T1000 (cell line): ENCODE data around the gene ZNF664.

ENCODE experiments used
- DNase-seq: peaks from one replicate; lab custom pipeline; 2025; ENCODE audit warnings: mixed read lengths; lab: John Stamatoyannopoulos, UW

Gene ZNF664

GRCh38 chr12:124033859-124034258 lies 60.8 kb downstream of the ZNF664 start:
- no peak for DNase-seq

- no peak for DNase-seq
Measured at GRCh38 chr12:124034297-124034696, 61.3 kb downstream of the ZNF664 start.

- DNase-seq, result no peak
Measured at GRCh38 chr12:124035163-124035562, 62.1 kb downstream of the ZNF664 start.

- no peak for DNase-seq
Measured at GRCh38 chr12:124036171-124036598, 63.2 kb downstream of the ZNF664 start.

- no peak for DNase-seq
Measured at GRCh38 chr12:124036657-124037109, 63.7 kb downstream of the ZNF664 start.

DNA sequence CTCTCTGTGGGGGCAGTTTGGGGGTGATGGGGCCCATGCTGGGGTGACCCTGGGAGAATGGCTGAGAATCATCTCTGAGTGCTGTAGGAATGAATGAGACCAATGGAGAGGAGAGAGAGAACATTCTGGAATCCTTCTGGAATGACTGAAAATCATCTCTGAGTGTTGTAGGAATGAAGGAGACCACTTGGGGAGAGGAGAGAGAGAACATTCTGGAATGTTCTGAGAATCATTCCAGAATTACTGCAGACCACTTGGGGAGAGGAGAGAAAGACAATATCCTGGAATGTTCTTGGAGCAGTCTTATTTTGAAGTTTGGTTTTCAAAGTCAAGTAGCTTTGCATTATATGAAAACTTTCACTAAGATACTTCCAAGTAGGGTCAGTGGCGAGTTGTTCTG lies 64.3 kb downstream of the ZNF664 start:
- DNase-seq, result no peak

- no peak for DNase-seq
Measured at GRCh38 chr12:124039276-124039675, 66.3 kb downstream of the ZNF664 start.

DNA sequence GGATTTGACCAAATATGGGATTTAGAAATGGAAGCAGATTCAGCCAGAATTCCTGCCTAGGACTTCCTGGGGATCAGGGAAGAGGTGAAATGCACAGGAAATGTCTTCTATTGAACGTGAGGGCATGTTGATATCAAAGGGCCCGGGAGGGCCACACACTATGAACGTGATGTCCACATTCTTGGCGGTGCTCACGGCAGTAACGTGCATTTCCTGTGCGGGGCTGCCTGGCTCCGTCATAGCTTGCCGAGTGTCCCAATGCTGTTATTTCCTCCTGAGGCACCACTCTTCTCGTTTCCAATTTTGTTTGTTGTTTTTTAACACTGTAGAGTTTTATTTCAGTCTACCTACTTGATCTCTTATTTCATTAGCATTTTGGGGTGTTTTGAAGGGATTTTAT lies 67.3 kb downstream of the ZNF664 start:
- DNase-seq, result no peak

DNA sequence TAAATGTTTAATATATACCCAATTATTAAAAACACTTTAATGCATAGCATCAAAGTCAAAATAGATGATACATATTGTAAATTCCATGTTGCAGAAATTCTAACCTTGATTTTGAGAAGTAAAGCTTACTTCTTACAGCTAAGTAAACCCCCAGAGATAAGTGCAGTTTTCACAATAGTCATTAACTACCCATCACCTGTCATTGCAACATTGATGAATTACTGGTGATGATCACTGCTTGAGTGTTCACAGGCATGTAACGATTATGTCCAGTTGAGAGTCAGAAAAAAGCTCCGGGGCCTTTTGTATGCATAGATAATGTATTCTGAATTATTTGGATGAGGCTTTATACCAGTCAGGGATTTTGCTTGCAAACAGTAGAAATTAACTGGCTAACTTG lies 67.7 kb downstream of the ZNF664 start:
- DNase-seq, result no peak

DNA sequence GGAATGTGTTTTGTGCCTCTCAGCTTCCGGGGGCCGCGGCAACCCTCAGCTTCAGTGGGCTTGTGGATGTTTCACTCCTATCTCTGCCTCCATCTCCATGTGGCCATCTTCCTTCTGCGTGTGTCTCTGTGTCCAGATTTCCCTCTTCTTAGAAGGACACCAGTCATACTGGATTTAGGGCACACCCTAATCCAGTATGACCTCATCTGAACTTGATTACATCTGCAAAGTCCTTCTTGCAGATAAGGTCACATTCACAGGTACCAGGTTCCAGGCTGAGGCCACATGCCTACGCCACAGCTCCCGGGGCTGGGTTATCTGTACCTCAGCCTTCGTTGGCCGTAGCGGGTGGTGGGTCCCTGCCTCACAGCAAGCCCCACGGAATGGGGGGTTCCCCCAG lies 68.9 kb downstream of the ZNF664 start:
- DNase-seq, result no peak

DNA sequence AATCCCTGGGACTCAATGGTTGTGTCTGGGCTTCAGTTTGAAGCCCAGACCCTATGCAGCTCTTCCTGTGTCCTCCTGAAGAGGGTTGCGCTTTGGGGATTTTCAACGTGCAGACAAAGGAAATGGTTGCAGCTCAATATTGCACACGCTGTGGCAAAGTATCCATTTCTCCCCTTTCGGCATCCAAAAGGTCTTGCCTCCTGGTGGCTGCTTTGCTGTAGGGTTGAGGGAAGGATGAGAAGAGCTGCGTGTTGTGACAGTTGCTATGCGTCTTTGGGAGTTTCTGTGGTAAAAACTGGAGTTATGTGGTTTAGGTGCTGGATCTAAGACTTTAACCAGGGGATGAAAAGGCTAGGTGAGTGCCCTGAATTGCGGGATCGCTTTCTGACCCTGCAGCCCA lies 71.0 kb downstream of the ZNF664 start:
- DNase-seq, result no peak

DNA sequence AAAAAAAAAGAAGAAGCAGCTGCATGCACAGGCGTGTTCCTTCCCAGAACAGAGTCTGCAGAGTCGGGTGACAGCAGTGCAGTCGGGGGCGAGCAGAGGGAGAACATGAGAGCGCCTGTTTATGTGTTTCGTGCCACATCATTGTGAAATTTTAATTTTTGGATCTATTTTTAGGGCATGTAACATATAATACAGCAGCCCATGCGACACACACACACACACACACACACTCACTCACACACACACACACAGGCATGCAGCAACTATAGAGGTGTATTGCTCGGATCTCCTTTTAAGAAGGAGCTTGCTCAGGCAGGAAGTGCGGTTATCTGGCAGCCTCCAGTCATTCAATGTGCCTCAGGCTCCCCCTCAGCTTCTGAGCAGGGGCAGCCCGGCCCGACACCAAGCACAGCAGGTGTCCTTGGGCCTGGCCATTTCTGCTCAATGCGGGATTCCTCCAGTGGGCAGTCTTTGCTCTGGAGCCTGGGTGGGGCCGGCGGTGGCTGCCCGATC lies 71.8 kb downstream of the ZNF664 start:
- DNase-seq, result no peak

DNA sequence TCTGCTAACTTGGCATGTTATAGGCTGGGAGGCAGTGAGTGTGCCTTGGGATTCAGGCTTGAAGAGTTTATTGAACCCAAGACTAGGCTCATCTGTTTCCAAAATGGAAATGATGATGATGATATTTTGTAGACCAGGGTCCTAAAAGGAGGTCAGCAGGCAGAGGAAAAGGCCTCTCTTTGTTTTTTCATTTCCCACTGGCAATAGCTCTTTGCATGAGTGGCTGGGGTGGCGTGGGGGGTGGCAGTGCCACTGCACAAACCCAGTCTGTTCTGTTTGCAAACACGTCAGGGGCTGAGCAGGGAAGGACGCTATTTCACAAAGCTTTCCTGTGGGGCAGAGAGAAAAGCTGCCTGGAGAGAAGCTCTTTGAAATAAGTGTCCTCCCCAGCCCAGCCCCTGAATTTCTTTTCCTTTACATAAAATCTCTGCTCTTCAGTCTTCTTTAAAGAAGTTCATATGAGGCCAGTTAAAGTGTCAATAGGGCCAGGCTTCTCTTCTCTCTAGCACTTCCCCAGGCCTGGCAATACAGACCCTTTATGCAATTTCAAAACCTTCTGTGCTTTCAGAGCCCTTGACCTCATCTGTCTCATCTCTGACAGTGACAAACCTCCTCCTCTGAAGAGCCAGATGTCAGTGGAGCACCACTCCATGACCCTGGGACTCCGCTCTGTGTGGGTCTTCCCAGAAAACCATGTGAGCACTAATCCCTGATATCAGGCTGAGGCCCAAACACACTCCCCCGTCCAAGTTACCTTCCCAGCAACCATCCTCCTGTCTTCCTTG lies 72.8 kb downstream of the ZNF664 start:
- DNase-seq, result no peak

- no peak for DNase-seq
Measured at GRCh38 chr12:124046456-124046740, 73.4 kb downstream of the ZNF664 start.

GRCh38 chr12:124047045-124047566 lies 74.1 kb downstream of the ZNF664 start:
- DNase-seq, result no peak

DNA sequence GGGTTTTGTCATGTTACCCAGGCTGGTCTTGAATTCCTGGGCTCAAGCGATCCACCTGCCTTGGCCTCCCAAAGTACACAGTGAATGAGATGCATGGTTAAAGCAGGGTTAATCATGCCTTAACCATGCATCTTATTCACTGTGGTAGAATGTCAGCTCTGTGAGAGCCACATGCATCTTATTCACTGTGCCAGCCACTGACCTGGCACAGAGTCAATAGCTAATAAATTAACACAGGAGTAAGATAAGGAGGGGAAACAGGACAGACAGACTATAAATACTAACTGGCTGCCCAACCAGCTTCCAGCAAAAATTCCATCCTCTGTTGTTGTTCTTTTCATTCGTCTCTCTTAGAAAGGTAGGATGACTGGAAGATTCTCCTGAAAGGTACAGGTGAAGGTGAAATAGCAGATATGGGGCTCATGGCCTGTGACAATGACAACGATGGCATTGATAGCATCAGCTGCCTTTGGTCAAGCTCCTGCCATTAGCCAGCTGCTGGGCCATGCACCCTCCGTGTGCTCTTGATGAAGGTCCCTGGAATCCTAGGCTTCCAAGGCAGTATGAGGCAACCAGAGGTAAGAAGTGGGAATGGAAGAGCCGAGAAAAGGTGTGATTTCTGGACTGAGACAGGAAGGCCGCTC lies 76.6 kb downstream of the ZNF664 start:
- no peak for DNase-seq

DNA sequence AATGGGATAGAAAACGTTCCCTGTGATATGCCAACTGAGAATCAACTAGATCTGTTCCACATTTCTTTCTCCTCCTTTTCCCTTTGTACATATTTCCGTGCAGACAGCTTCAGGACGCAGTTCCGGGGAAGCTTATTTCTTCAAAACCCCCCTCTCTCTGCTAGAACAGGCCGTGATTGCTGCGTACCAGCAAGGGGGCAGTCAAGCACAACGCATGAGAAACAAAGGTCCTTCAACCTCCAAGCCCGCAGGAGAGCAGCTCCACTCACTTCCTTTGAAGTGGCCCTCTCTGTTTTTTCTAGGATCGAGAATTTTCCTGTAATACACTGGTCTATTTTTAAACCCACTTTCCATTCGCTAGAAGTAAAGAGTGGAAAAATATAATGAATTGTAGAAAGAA lies 80.8 kb downstream of the ZNF664 start:
- no peak for DNase-seq

DNA sequence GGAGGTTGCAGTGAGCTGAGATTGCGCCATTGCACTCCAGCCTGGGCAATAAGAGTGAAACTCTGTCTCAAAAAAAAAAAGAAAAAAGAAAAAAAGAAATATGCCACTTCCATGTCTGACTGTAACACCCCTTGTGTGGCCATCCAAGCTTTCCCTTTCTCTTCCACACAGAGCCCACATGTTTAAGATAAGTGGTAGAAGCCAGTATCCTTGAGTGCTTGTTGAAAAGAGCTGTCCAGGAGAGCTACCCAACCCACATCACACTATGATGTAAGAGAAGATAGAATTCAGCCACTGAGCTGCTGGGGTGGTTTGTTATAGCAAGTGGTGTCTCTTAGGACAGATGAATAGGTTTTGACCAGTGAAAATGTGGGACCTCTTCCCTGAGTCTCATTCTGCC lies 82.1 kb downstream of the ZNF664 start:
- DNase-seq, result no peak

- DNase-seq, result no peak
Measured at GRCh38 chr12:124057691-124058090, 84.7 kb downstream of the ZNF664 start.

- DNase-seq, result no peak
Measured at GRCh38 chr12:124059752-124060151, 86.7 kb downstream of the ZNF664 start.
